Measurements from ENCODE around the gene SREBF2.

Gene SREBF2

GRCh38 chr22:41825376-41825775 is 7.5 kb upstream of the SREBF2 start:
- CTCF ChIA-PET, result no interaction called here

GRCh38 chr22:41826021-41826420 is 6.9 kb upstream of the SREBF2 start:
- no peak for TF ChIP-seq CTCF (conservative IDR thresholded peaks at IDR 0.05; ENCODE audit: low read depth)
- peak overlapping the region; percentile 40 for H3K27ac ChIP-seq
- POLR2A ChIA-PET (ENCODE audit: low non-redundant PET), result no interaction called here
- no peak for DNase-seq (ENCODE audit: low spot score)
- CTCF ChIA-PET, result no interaction called here

More at GRCh38 chr22:41825376-41825775, 7.5 kb upstream of the SREBF2 start:
- POLR2A ChIA-PET (ENCODE audit: low non-redundant PET), result no interaction called here
- no peak for TF ChIP-seq CTCF (conservative IDR thresholded peaks at IDR 0.05; ENCODE audit: low read depth)
- peak overlapping the region; percentile 40 for H3K27ac ChIP-seq
- no peak for DNase-seq (ENCODE audit: low spot score)

- no peak for TF ChIP-seq CTCF (conservative IDR thresholded peaks at IDR 0.05; ENCODE audit: low read depth)
- no peak for DNase-seq (ENCODE audit: low spot score)
- POLR2A ChIA-PET (ENCODE audit: low non-redundant PET), result no interaction called here
- CTCF ChIA-PET, result no interaction called here
- peak overlapping the region; percentile 40 for H3K27ac ChIP-seq
Observed at GRCh38 chr22:41826430-41827383, 6.2 kb upstream of the SREBF2 start.

- no peak for DNase-seq (ENCODE audit: low spot score)
- ChIA-PET POLR2A (ENCODE audit: low non-redundant PET) (no interaction called here), CTCF (interaction anchor here (0.6 kb wide), 1 partner anchor 10 kb away, joined by 3 read pairs; no protein-coding TSS in a partner anchor)
- H3K27ac ChIP-seq, result peak overlapping the region; percentile 40
- no peak for TF ChIP-seq CTCF (conservative IDR thresholded peaks at IDR 0.05; ENCODE audit: low read depth)
Observed at GRCh38 chr22:41827671-41828070, 5.2 kb upstream of the SREBF2 start.

- ChIA-PET CTCF (no interaction called here), POLR2A (ENCODE audit: low non-redundant PET) (no interaction called here)
- DNase-seq (ENCODE audit: low spot score), result no peak
- TF ChIP-seq CTCF (conservative IDR thresholded peaks at IDR 0.05; ENCODE audit: low read depth), result no peak
- peak overlapping the region; percentile 29 for H3K27ac ChIP-seq
Observed at GRCh38 chr22:41828516-41828915, 4.4 kb upstream of the SREBF2 start.

GRCh38 chr22:41830174-41830573 is 2.7 kb upstream of the SREBF2 start:
- DNase-seq (ENCODE audit: low spot score), result no peak
- ChIA-PET POLR2A (ENCODE audit: low non-redundant PET) (no interaction called here), CTCF (no interaction called here)
- H3K27ac ChIP-seq, result peak overlapping the region; percentile 42
- TF ChIP-seq CTCF (conservative IDR thresholded peaks at IDR 0.05; ENCODE audit: low read depth), result no peak

Data from RWPE1 (cell line).